Astrocyte (in vitro differentiated cells and primary cell): ENCODE data around the gene SOCS1. TPM values are rescaled to one million over a fixed set of nuclear protein-coding genes. Genes with fewer than 3 reads are reported as not detected.

Experiments used
- DNase-seq: peaks from one replicate; pipeline ENCODE4 v3.0.0-alpha.2; 2010; ENCODE audit warnings: low read depth
- FAIRE-seq: peaks from 2 replicates; lab custom pipeline; 2011; peaks lifted over from hg19 to GRCh38; lab: Jason Lieb, UNC
- H2AFZ ChIP-seq: 2 replicates; pipeline ENCODE4 v1.6.0; 2012; ENCODE audit warnings: low read depth, low read length, inconsistent platforms
- H3K27ac ChIP-seq: 2 replicates; pipeline ENCODE4 v1.5.1; 2011; ENCODE audit warnings: low read depth, low read length, inconsistent platforms
- H3K27me3 ChIP-seq: 2 replicates; pipeline ENCODE4 v1.6.0; 2011; ENCODE audit warnings: low read length, inconsistent platforms; ENCODE audit not compliant: insufficient read depth
- H3K36me3 ChIP-seq: 2 replicates; pipeline ENCODE4 v1.5.1; 2011; ENCODE audit warnings: low read length, inconsistent platforms; ENCODE audit not compliant: insufficient read depth
- H3K4me1 ChIP-seq: 2 replicates; pipeline ENCODE4 v1.5.1; 2011; ENCODE audit warnings: low read length, inconsistent platforms; ENCODE audit not compliant: insufficient read depth
- H3K4me2 ChIP-seq: 2 replicates; pipeline ENCODE4 v1.6.0; 2012; ENCODE audit warnings: low read length, inconsistent platforms
- H3K4me3 ChIP-seq: 2 replicates; pipeline ENCODE4 v1.5.1; 2011; ENCODE audit warnings: low read depth, mild to moderate bottlenecking, low read length, inconsistent platforms; ENCODE audit not compliant: insufficient read depth
- H3K79me2 ChIP-seq: 2 replicates; pipeline ENCODE4 v1.6.0; 2012; ENCODE audit warnings: mild to moderate bottlenecking, low read length, inconsistent platforms; ENCODE audit not compliant: insufficient read depth
- H3K9ac ChIP-seq: 2 replicates; pipeline ENCODE4 v1.6.0; 2012; ENCODE audit warnings: mild to moderate bottlenecking, low read length, inconsistent platforms
- H3K9me3 ChIP-seq: 2 replicates; pipeline ENCODE4 v1.5.1; 2012; ENCODE audit warnings: low read depth, mild to moderate bottlenecking, low read length, inconsistent platforms; ENCODE audit not compliant: insufficient read depth
- H4K20me1 ChIP-seq: 2 replicates; pipeline ENCODE4 v1.6.0; 2012; ENCODE audit warnings: low read length, inconsistent platforms; ENCODE audit not compliant: insufficient read depth
- H3K27ac Mint-ChIP-seq: one replicate; pipeline ENCODE4 v1.8.0; 2021; ENCODE audit warnings: mild to moderate bottlenecking, mixed read lengths; ENCODE audit not compliant: unreplicated experiment
- H3K27me3 Mint-ChIP-seq: one replicate; pipeline ENCODE4 v1.8.0; 2021; ENCODE audit warnings: low read depth, mixed read lengths; ENCODE audit not compliant: unreplicated experiment
- H3K36me3 Mint-ChIP-seq: one replicate; pipeline ENCODE4 v1.8.0; 2021; ENCODE audit warnings: low read depth, mixed read lengths; ENCODE audit not compliant: unreplicated experiment
- H3K4me1 Mint-ChIP-seq: one replicate; pipeline ENCODE4 v1.8.0; 2021; ENCODE audit warnings: low read depth, mixed read lengths; ENCODE audit not compliant: unreplicated experiment
- H3K4me3 Mint-ChIP-seq: one replicate; pipeline ENCODE4 v1.8.0; 2021; ENCODE audit warnings: mild to moderate bottlenecking, moderate library complexity, mixed read lengths; ENCODE audit not compliant: unreplicated experiment
- H3K9me3 Mint-ChIP-seq: one replicate; pipeline ENCODE4 v1.8.0; 2021; ENCODE audit warnings: mild to moderate bottlenecking, mixed read lengths; ENCODE audit not compliant: unreplicated experiment
- EZH2 ChIP-seq: IDR thresholded peaks from 2 replicates; pipeline ENCODE4 v1.6.1; 2012; ENCODE audit warnings: mild to moderate bottlenecking, low read length, inconsistent platforms; ENCODE audit not compliant: insufficient read depth
- total RNA-seq: library from RNA; stranded (reverse); gene quantifications from 2 replicates; pipeline ENCODE4 v1.2.1, GENCODE V29; 2021
- TF ChIP-seq, protein P1 (sequence below): IDR thresholded peaks from 2 replicates; pipeline ENCODE4 v1.5.1; 2011; ENCODE audit warnings: low read depth, mild to moderate bottlenecking, inconsistent platforms, low read length, moderate library complexity; ENCODE audit not compliant: insufficient read depth

The SOCS1 gene
- total RNA-seq, 1 donor from 2014 or later: 16.0 TPM

DNA sequence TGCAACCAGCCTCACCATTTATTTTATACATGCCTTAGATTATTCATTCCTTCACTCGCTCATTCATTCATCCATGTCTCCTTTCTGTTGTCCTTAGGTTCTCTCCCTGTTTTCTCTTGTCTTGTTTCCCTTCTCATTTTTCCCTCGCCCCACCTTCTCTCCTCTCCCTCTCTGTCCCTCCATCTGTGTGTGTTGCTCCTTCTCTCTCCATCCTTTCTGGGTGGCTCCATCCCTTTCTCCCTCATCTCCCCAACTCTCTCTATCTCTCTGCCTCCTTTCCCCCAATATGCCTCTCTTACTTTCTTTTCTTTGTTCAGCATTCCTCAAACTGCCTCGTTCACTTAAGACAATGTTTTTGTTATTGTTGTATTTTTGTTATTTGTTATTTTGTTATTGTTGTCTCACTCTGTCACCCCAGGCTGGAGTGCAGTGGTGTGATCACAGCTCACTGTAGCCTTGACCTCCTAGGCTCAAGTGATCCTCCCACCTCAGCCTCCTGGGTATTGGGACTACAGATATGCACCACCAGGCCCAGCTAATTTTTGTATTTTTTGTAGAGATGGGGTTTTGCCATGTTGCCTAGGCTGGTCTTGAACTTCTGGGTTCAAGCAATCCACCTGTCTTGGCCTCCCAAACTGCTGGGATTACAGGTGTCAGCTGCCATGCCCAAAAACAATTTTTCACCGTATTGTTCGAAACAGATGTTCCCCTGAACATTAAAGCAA is 14.4 kb downstream of the SOCS1 start:
- no peak overlapping the region for H2AFZ ChIP-seq
- TF ChIP-seq, protein P1, sequence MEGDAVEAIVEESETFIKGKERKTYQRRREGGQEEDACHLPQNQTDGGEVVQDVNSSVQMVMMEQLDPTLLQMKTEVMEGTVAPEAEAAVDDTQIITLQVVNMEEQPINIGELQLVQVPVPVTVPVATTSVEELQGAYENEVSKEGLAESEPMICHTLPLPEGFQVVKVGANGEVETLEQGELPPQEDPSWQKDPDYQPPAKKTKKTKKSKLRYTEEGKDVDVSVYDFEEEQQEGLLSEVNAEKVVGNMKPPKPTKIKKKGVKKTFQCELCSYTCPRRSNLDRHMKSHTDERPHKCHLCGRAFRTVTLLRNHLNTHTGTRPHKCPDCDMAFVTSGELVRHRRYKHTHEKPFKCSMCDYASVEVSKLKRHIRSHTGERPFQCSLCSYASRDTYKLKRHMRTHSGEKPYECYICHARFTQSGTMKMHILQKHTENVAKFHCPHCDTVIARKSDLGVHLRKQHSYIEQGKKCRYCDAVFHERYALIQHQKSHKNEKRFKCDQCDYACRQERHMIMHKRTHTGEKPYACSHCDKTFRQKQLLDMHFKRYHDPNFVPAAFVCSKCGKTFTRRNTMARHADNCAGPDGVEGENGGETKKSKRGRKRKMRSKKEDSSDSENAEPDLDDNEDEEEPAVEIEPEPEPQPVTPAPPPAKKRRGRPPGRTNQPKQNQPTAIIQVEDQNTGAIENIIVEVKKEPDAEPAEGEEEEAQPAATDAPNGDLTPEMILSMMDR: no peak
- no peak overlapping the region for H3K4me2 ChIP-seq
- H3K9ac ChIP-seq: no peak overlapping the region
- no peaks in the 10 kb centered on the region for H3K79me2 ChIP-seq
- H3K27me3 ChIP-seq: peaks cover 5% of the 10 kb centered on the region
- Mint-ChIP-seq H3K4me1 (no peaks in the 10 kb centered on the region), H3K36me3 (no peaks in the 10 kb centered on the region), H3K27me3 (peaks cover 2% of the 10 kb centered on the region), H3K4me3 (no peak overlapping the region), H3K27ac (no peak overlapping the region), H3K9me3 (no peaks in the 10 kb centered on the region)
- H3K27ac ChIP-seq: no peak overlapping the region
- no peaks in the 10 kb centered on the region for H3K4me1 ChIP-seq
- H3K4me3 ChIP-seq: no peak overlapping the region
- H3K36me3 ChIP-seq: no peaks in the 10 kb centered on the region
- no peak for FAIRE-seq
- DNase-seq: no peak
- H4K20me1 ChIP-seq: no peaks in the 10 kb centered on the region
- H3K9me3 ChIP-seq: no peaks in the 10 kb centered on the region

DNA sequence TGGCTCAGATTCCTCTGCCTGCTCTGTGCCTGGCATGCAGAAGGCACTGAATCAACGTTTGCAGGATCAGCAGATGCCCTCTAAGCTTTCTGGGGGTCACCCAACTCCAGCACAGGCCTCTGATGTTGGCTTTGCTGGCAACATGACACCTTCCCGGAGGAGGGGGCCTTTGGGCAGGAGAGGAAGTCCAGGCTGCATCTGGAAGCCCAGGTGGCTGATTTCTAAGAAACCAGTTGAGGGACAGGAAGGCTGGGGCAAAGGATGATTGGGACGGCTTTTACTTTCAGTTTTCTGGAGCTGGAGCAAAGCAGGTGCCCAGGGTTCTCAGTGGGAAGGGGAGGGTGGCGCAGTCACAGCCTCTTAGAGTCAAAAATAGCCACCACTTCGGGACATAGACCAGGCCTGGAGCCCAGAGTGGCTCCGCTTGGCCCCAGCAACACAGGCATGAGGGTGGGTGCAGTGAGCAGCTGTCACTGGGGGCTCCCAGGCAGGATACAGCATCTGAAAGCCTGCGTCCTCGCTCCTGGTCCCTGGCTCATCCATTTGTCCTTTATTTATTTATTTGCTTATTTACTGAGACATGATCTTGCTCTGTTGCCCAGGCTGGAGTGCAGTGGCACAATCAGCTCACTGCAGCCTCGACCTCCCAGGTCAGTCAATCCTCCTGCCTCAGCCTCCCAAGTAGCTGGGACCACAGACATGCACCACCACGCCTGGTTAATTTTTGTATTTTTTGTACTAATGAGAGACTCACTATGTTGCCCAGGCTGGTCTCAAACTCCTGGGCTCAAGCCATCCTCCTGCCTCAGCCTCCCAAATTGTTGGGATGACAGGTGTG is 15.1 kb downstream of the SOCS1 start:
- no peaks in the 10 kb centered on the region for H3K4me1 ChIP-seq
- H3K27me3 Mint-ChIP-seq: peaks cover 2% of the 10 kb centered on the region
- H3K27ac Mint-ChIP-seq: no peak overlapping the region
- no peak overlapping the region for H3K9ac ChIP-seq
- H3K4me2 ChIP-seq: no peak overlapping the region
- H3K36me3 Mint-ChIP-seq: no peaks in the 10 kb centered on the region
- H3K27me3 ChIP-seq: peaks cover 5% of the 10 kb centered on the region
- FAIRE-seq: no peak
- no peak for TF ChIP-seq EZH2
- TF ChIP-seq, protein P1: no peak
- no peaks in the 10 kb centered on the region for H3K36me3 ChIP-seq
- DNase-seq: no peak
- no peaks in the 10 kb centered on the region for H3K9me3 ChIP-seq
- no peaks in the 10 kb centered on the region for H3K79me2 ChIP-seq
- no peaks in the 10 kb centered on the region for H3K9me3 Mint-ChIP-seq
- no peaks in the 10 kb centered on the region for H3K4me1 Mint-ChIP-seq
- no peak overlapping the region for H3K4me3 ChIP-seq
- no peak overlapping the region for H3K27ac ChIP-seq
- H3K4me3 Mint-ChIP-seq: no peak overlapping the region
- no peaks in the 10 kb centered on the region for H4K20me1 ChIP-seq
- no peak overlapping the region for H2AFZ ChIP-seq
